CD14-positive monocyte (primary cell): ENCODE results near the gene PLXDC2. TPM values are rescaled to one million over a fixed set of nuclear protein-coding genes. Genes with fewer than 3 reads are reported as not detected.
A peak's percentile ranks its signal among the peaks of the same experiment; 100 is the strongest.

ENCODE experiments used
- DNase-seq, 3 donors: peaks; one replicate each; pipeline ENCODE4 v3.0.0-alpha.2; 2011 to 2022
- H2AFZ ChIP-seq: 2 replicates; pipeline ENCODE4 v1.6.0; 2012; ENCODE audit warnings: mild to moderate bottlenecking, low read depth, low read length, inconsistent platforms; ENCODE audit not compliant: insufficient read depth, poor library complexity, severe bottlenecking
- H3K27ac ChIP-seq, 2 donors: 1 replicate in 1 of 2; 2 replicates in 1 of 2; pipeline ENCODE4 v1.5.1; 2012 to 2013; ENCODE audit warnings: low read length in 2 of 2, control low read depth in 1 of 2, inconsistent platforms in 1 of 2, low read depth in 1 of 2, mild to moderate bottlenecking in 1 of 2
- H3K27me3 ChIP-seq, 2 donors: one replicate each; pipeline versions ENCODE4 v1.6.0 to v1.6.1; 2011 to 2013; ENCODE audit warnings: low read length in 2 of 2; ENCODE audit not compliant: control insufficient read depth in 2 of 2, insufficient read depth in 2 of 2
- H3K36me3 ChIP-seq, 2 donors: replicated peaks in 1 of 2; 1 replicate in 1 of 2; 2 replicates in 1 of 2; pipeline versions ENCODE4 v1.5.1 to v1.6.1; 2012 to 2013; ENCODE audit warnings: low read length in 2 of 2, control low read depth in 1 of 2, inconsistent platforms in 1 of 2, mild to moderate bottlenecking in 1 of 2; ENCODE audit not compliant: insufficient read depth in 2 of 2, control insufficient read depth in 1 of 2
- H3K4me1 ChIP-seq, 2 donors: 1 replicate in 1 of 2; 2 replicates in 1 of 2; pipeline versions ENCODE4 v1.5.1 to v1.6.1; 2012 to 2013; ENCODE audit warnings: low read length in 2 of 2, control low read depth in 1 of 2, inconsistent platforms in 1 of 2, mild to moderate bottlenecking in 1 of 2, moderate library complexity in 1 of 2; ENCODE audit not compliant: insufficient read depth in 2 of 2, control insufficient read depth in 1 of 2
- H3K4me2 ChIP-seq: replicated peaks from 2 replicates; pipeline ENCODE3; 2012; ENCODE audit warnings: low read length, moderate library complexity, mild to moderate bottlenecking; ENCODE audit not compliant: poor library complexity, severe bottlenecking; ENCODE audit errors: extremely low read depth
- H3K4me3 ChIP-seq, 3 experiments: fragments of 200-600 bp in 1 of 3; sonication (generic) in 1 of 3; replicated peaks in 1 of 3; 1 replicate in 2 of 3; 2 replicates in 1 of 3; pipeline ENCODE4 v1.5.1; 2011 to 2013; ENCODE audit warnings: low read length in 3 of 3, mild to moderate bottlenecking in 3 of 3, control low read depth in 2 of 3, low read depth in 2 of 3, inconsistent platforms in 1 of 3, moderate library complexity in 1 of 3
- H3K79me2 ChIP-seq: 2 replicates; pipeline ENCODE4 v1.6.0; 2012; ENCODE audit warnings: mild to moderate bottlenecking, control low read depth, inconsistent platforms, low read length, moderate library complexity; ENCODE audit not compliant: insufficient read depth
- H3K9ac ChIP-seq: 2 replicates; pipeline ENCODE4 v1.6.0; 2017; ENCODE audit warnings: low read length, mild to moderate bottlenecking; ENCODE audit not compliant: insufficient read depth, poor library complexity, severe bottlenecking
- H3K9me3 ChIP-seq, 2 donors: replicated peaks in 1 of 2; 1 replicate in 1 of 2; 2 replicates in 1 of 2; pipeline versions ENCODE4 v1.5.1 to v1.6.1; 2012 to 2013; ENCODE audit warnings: low read length in 2 of 2, control low read depth in 1 of 2; ENCODE audit not compliant: control insufficient read depth in 1 of 2, insufficient read depth in 1 of 2
- H4K20me1 ChIP-seq: 2 replicates; pipeline ENCODE4 v1.6.0; 2012; ENCODE audit warnings: mild to moderate bottlenecking, low read length, control low read depth, moderate library complexity; ENCODE audit not compliant: insufficient read depth
- H3K27ac Mint-ChIP-seq, 7 donors: one replicate each; pipeline ENCODE4 v1.8.0; 2020; ENCODE audit warnings: mild to moderate bottlenecking in 7 of 7, mixed read lengths in 7 of 7, moderate library complexity in 6 of 7, inconsistent platforms in 2 of 7
- H3K27me3 Mint-ChIP-seq, 3 donors: one replicate each; pipeline ENCODE4 v1.8.0; 2021 to 2022; ENCODE audit warnings: low read depth in 3 of 3, mild to moderate bottlenecking in 3 of 3, mixed read lengths in 3 of 3, moderate library complexity in 3 of 3, inconsistent platforms in 1 of 3
- H3K36me3 Mint-ChIP-seq, 2 donors: one replicate each; pipeline ENCODE4 v1.8.0; 2020; ENCODE audit warnings: mixed read lengths in 2 of 2, inconsistent platforms in 1 of 2, mild to moderate bottlenecking in 1 of 2
- H3K4me1 Mint-ChIP-seq: one replicate; pipeline ENCODE4 v1.8.0; 2020; ENCODE audit warnings: mild to moderate bottlenecking, mixed read lengths
- H3K4me3 Mint-ChIP-seq, 2 donors: one replicate each; pipeline ENCODE4 v1.8.0; 2020; ENCODE audit warnings: mild to moderate bottlenecking in 2 of 2, mixed read lengths in 2 of 2, moderate library complexity in 1 of 2
- H3K9me3 Mint-ChIP-seq, 7 donors: one replicate each; pipeline ENCODE4 v1.8.0; 2020 to 2022; ENCODE audit warnings: mixed read lengths in 7 of 7, mild to moderate bottlenecking in 6 of 7, moderate library complexity in 6 of 7, inconsistent platforms in 2 of 7
- WGBS: methylation state at CpG from one replicate; pipeline ENCODE4 v1.1.5; 2013; ENCODE audit warnings: missing lambda C conversion rate; ENCODE audit not compliant: insufficient coverage; 5-methylcytosine and 5-hydroxymethylcytosine counted together
- intact Hi-C, 2 donors: fragments of 100-400 bp; cut with micrococcal nuclease; formaldehyde crosslinking; loops; one replicate each; pipeline versions ENCODE4 v1.15.0 to v1.15.1; 2023
- polyA plus RNA-seq, 3 donors: library from polyadenylated mRNA; depleted of rRNA in 1 of 3; unstranded in 2 of 3; stranded (reverse) in 1 of 3; fragments of 300-500 nt in 2 of 3; fragments of >200 nt in 1 of 3; fragmentation: Illumina TruSeq in 2 of 3; gene quantifications; 1 replicate in 2 of 3; 2 replicates in 1 of 3; pipeline ENCODE4 v1.2.3, GENCODE V29; 2012 to 2021
- TF ChIP-seq, protein P1 (sequence below): fragments of 200-600 bp; IDR thresholded peaks from one replicate; pipeline ENCODE4 v1.8.0; 2022; ENCODE audit warnings: antibody characterized with exemption, mild to moderate bottlenecking

PLXDC2 gene
- polyA plus RNA-seq, 3 donors: 37.5 to 128 (median 93.6) TPM

DNA sequence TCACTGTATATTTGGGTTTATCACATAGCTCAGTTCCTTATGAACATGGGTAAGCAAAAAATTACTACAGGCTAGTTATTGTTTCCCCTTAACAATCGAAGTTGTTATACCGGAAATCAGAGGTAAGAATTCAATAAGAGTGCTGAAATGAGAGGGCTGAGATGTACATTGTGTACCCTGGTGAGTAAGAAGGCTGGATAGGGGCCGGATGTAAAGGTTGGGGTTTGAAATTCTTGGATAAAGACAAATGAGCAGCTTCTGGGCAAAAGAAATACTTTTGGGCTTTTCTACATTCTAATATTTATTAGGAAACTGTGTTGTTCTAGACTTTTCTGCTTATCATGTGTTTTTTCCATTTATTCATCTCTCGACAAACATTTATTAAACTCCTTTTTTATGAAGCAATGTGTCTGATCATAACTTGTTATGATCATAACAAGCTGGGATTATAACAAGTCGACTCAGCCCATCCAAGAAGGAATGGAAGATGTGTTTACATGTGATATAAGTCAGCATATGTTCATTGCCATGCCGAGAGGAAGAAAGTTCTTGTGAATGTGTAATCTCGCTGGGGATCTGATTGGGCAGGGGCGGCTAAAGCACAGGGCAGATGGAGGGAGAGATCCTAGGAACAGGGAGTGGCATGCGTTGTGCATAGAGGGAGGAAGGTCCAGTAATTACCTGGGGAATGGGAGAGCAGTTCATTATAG is 155.3 kb downstream of the PLXDC2 start:
- H2AFZ ChIP-seq: no peak overlapping the region
- peak overlapping the region in 1 of 2 donors; percentile 66 for H3K27ac ChIP-seq
- H4K20me1 ChIP-seq: peaks cover 89% of the 10 kb centered on the region
- H3K9me3 ChIP-seq: no peaks in the 10 kb centered on the region
- Mint-ChIP-seq H3K36me3 (peaks cover 11 to 13% of the 10 kb centered on the region in 2 donors), H3K4me3 (no peak overlapping the region), H3K9me3 (peaks cover 0 to 2% (median 0%) of the 10 kb centered on the region in 7 donors), H3K4me1 (peaks cover 34% of the 10 kb centered on the region), H3K27ac (peak overlapping the region; percentile 1 to 85 (median 65)), H3K27me3 (peaks cover 0 to 2% (median 0%) of the 10 kb centered on the region in 3 donors)
- intact Hi-C loops: no loop called here
- H3K79me2 ChIP-seq: peaks cover 58% of the 10 kb centered on the region
- H3K4me3 ChIP-seq: no peak overlapping the region
- WGBS: 98% methylated on average over 5 of the region's 9 CpGs
- no peak overlapping the region for H3K9ac ChIP-seq
- H3K27me3 ChIP-seq: no peaks in the 10 kb centered on the region
- no peak for DNase-seq
- TF ChIP-seq, protein P1, sequence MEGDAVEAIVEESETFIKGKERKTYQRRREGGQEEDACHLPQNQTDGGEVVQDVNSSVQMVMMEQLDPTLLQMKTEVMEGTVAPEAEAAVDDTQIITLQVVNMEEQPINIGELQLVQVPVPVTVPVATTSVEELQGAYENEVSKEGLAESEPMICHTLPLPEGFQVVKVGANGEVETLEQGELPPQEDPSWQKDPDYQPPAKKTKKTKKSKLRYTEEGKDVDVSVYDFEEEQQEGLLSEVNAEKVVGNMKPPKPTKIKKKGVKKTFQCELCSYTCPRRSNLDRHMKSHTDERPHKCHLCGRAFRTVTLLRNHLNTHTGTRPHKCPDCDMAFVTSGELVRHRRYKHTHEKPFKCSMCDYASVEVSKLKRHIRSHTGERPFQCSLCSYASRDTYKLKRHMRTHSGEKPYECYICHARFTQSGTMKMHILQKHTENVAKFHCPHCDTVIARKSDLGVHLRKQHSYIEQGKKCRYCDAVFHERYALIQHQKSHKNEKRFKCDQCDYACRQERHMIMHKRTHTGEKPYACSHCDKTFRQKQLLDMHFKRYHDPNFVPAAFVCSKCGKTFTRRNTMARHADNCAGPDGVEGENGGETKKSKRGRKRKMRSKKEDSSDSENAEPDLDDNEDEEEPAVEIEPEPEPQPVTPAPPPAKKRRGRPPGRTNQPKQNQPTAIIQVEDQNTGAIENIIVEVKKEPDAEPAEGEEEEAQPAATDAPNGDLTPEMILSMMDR: no peak
- H3K4me1 ChIP-seq: peaks cover 19 to 26% of the 10 kb centered on the region in 2 donors
- no peak overlapping the region for H3K4me2 ChIP-seq
- no peaks in the 10 kb centered on the region for H3K36me3 ChIP-seq

DNA sequence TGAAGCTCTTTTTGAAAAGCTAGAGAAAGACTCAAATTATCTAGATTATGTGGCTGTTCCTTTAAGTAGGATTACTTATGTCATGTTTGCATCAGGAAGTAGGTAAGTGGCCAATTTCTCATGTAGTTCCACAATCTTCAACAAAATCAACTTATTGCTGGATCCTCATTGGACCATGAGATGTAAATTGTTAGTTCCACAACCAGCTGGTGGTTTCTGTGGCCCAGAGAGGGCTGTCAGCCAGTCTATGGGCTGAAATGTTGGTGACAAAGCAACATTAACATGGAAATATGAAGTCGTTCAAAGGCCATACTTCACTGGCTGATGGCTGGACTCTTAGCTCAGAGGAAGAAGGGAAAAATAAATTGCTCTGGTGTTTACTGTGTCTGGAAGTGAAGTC is 157.9 kb downstream of the PLXDC2 start:
- Histone ChIP-seq H3K4me1 (peaks cover 19 to 26% of the 10 kb centered on the region in 2 donors), H3K9ac (no peak overlapping the region), H3K4me3 (no peak overlapping the region), H4K20me1 (peaks cover 86% of the 10 kb centered on the region), H3K27me3 (no peaks in the 10 kb centered on the region), H3K4me2 (no peak overlapping the region), H2AFZ (no peak overlapping the region), H3K9me3 (peaks cover 0 to 5% of the 10 kb centered on the region in 2 donors), H3K36me3 (no peaks in the 10 kb centered on the region), H3K27ac (peak overlapping the region in 1 of 2 donors; percentile 71), H3K79me2 (peaks cover 69% of the 10 kb centered on the region)
- intact Hi-C loops: no loop called here
- H3K9me3 Mint-ChIP-seq: peaks cover 0 to 5% (median 1%) of the 10 kb centered on the region in 7 donors
- peak overlapping the region; percentile 71 to 93 (median 78) for H3K27ac Mint-ChIP-seq
- no peaks in the 10 kb centered on the region for H3K27me3 Mint-ChIP-seq
- DNase-seq: peak; percentile 39 to 52 (median 49)
- no peak overlapping the region for H3K4me3 Mint-ChIP-seq
- peaks cover 35% of the 10 kb centered on the region for H3K4me1 Mint-ChIP-seq
- H3K36me3 Mint-ChIP-seq: peaks cover 10 to 18% of the 10 kb centered on the region in 2 donors
- TF ChIP-seq, protein P1: no peak
- WGBS: 22% methylated on average over 1 of the region's 1 CpG
